GM21825 (cell line): ENCODE measurements around the gene RPS3A.
A peak's percentile ranks its signal among the peaks of the same experiment; 100 is the strongest.
"Not testable (repeated sequence)": the region's sequence is repeated elsewhere in the genome, so short reads cannot be mapped to it uniquely, and the experiment has no call there.

Experiments used
- ATAC-seq: cut with Tn5 transposase; IDR thresholded peaks from one replicate; pipeline ENCODE4 v1.9.1; 2021; ENCODE audit warnings: mild to moderate bottlenecking, moderate library complexity; ENCODE audit not compliant: unreplicated experiment

Gene RPS3A

DNA sequence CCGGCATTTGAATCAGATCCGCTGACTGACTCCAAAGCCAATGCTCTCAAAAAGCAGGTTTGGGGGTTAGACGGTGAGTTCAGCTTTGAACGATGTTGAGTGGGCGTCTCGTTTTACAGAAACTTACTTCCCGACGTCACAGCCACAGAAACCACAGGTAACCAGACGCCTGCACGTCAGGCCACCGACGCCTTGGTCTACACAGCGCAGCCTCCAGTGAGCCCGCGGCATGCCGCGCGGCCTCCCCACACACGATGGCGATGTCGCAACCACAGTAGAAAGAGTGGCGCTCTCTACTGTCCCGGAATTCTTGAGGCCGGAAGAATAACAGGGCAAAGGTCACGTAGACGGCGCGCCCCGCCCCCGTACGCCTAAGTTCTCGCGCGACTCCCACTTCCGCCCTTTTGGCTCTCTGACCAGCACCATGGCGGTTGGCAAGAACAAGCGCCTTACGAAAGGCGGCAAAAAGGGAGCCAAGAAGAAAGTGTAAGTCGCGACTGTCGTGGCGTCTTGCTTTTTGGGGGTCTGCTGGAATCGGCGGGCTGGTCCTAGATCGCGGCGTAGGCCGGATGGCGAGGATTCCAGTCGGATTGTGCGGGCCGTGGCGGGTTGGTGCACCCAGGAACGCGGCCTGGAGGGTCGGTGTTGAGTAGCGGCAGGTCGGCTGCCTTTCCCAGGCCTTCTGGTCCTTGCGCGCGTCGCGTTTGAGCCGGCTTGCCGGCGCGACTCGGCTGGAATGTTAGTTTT lies at the start of gene RPS3A:
Gene RPS3A, plus strand, starts transcription at position 400 of the 747 bp plus-strand sequence. Its CDS starts 25 bp downstream, at position 425.
- peak; percentile 94 for ATAC-seq

DNA sequence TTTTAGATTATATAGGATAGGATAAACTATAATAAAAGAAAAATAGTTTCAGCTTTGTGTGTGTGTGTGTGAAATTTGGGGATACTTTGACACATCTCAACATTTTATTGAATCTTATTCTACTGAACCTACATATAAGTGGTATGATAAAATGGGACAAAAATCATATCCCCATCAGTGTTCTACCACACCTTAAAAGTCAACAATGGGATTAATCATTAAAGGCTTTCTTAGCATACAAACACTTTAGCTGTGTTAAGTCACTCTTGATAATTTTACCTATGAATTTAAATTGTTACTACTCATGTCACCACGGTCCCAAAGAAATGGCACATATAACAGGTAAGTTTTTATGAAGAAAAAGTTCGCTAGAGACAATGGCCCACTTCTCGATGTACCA lies 46.6 kb upstream of the RPS3A start:
- ATAC-seq, result no peak

DNA sequence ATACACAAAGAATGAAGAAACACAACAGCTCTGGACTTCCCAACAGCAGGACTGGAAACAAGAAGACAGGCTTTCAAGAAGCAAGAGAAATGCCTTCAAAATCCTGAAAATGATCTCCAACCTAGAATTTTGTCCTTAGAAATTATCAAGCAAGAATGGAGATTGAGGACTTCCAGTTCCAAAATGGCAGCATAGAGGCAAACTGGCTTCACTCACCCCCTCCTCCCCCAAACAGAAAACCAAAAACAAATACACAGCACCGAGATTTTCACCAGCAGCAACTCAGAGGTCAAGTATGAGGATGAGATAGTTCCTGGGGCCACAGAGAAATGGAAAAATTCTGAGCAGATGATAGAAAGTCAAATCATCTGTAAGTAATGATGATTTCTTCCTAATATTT lies 43.9 kb upstream of the RPS3A start:
- ATAC-seq, result no peak

DNA sequence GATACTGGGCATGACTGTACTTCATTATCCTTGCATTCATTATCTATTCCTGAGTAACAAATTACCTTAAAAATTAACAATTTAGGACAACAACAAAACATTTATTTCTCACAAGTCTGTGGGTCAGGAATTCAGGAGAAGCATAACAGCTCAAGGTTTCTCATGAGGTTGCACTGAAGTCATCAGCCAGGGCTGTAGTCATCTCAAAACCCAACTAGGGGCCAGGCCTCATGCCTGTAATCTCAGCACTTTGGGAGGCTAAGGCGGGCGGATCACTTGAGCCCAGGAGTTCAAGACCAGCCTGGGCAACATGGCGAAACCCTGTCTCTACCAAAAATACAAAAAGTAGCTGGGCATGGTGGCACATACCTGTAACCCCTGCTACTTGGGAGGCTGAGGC lies 36.3 kb upstream of the RPS3A start:
- not testable (repeated sequence) for ATAC-seq

DNA sequence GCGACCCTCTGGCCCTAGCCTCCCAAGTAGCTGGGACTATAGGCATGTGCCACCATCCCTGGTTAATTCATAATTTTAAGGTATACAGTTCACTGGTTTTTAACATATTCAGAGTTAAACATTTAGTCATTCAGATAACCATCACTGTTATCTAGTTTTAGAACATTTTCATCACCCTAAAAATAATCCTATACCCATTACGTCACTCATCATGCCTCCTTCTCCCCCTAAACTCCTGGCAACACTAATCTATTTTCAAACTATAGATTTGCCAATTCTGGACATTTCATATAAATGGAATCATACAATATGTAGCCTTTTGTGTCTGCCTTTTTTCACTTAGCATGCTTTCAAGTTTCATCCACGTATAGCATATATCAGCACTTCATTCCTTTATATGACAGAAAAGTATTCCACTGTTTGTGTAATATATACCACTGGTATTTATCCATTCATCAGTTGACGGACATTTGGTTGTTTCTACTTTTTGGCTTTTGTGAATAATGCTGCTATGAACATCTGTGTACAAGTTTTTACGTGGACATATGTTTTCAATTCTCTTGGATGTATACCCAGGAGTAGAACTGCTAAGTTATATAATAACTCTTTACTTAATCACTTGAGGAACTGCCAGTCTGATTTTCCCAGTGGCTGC lies 32.0 kb upstream of the RPS3A start:
- no peak for ATAC-seq

DNA sequence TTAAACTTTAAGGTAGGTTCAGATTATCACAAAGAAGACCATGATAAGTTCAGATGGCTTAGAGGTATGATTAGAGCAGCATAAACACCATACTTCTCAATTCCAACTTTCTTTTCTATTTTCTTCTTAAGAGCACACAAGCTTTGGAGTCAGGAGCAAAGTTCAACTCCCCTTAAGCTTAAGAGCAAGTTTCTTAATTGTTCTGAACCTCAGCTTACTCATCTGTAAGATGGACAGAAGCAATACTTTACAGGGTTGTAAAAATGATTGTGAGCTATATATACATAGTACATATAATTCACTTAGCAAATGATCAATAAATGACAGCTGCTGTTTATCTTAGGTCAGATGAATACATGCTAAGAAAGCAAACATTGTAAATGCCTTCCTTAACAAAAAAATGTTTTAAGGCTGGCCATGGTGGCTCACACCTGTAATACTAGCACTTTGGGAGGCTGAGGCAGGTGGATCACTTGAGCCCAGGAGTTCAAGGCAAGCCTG lies 25.0 kb upstream of the RPS3A start:
- no peak for ATAC-seq

DNA sequence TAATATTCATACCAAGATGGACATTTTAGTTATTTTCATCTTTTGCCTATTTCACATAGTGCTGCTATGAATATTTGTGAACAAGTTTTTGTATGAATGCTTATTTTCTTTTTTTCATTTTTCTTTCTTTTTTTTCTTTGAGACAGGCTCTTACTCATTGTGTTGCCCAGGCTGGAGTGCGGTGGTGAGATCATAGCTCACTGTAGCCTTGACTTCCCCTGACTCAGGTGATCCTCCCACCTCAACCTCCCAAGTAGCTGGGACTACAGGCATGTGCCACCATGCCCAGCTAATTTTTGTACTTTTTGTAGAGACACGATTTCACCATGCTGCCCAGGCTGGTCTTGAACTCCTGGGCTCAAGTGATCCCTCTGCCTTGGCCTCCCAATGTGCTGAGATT lies 21.4 kb upstream of the RPS3A start:
- ATAC-seq, result not testable (repeated sequence)

DNA sequence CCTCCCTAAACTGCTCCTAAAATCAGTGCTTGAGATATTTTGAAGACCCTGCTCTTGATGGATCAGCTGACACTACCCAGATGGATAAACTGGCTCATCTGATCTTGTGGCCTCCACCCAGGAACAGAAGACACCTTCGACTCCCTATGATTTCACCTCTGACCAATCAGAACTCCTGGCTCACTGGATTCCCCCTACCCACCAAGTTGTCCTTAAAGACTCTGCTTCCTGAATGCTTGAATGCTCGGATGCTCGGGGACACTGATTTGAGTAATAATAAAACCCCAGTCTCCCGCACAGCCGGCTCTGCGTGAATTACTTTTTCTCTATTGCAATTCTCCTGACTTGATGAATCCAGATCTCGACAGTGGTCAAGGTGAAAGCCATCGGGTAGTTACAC lies 12.0 kb upstream of the RPS3A start:
- no peak for ATAC-seq

DNA sequence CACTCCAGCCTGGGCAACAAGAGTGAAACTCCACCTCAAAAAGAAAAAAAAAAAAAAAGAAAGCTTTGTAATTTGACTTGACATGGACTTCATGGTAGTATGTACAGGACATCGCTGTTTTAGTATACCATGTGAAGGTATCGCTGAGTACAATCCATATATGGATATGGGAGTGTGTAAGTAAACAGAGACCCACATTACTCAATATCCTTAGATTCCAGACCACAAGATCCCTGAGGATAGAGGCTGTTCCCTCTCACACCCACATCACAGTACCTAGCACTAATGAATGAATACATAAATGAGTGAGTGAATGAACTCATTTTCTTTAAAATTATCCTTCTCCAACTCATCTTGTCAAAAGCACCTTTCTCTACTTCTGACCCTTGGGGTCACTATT lies 8.4 kb upstream of the RPS3A start:
- no peak for ATAC-seq

DNA sequence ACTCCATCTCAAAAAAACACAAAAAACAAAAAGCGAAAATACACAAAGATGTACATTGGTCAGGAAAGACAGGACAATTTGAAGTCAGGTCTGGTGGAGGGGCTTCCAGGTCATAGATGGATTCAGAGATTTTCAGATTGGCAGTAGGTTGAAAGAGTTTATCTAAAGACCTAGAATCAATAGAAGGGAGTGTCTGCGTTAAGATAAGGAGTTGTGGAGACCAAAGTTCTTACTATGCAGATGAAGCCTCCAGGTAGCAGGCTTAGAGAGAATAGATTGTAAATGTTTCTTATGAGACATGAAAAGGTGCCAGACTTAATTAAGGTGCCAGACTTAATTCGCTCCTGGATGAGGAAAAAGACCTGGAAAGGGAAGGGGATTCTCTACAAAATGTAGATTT lies 6.9 kb upstream of the RPS3A start:
- no peak for ATAC-seq

DNA sequence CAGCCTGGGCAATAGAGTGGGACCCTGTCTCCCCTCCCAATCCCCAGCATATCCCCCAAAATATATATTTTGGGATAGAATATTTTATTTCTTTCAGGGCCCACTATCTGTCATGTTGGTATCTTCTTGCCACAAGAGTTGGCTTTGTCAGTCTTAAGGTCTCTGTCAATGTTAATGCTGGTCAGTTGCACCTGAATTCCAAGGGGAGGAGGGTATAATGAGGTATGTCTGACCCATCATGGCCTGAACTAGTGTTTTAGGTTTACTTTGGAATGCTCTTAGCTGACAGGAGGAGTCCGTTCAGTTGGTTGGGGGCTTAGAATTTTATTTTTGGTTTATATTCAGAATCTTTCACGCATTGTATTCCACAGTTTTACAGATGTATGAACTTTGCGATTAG lies 6.2 kb upstream of the RPS3A start:
- no peak for ATAC-seq

DNA sequence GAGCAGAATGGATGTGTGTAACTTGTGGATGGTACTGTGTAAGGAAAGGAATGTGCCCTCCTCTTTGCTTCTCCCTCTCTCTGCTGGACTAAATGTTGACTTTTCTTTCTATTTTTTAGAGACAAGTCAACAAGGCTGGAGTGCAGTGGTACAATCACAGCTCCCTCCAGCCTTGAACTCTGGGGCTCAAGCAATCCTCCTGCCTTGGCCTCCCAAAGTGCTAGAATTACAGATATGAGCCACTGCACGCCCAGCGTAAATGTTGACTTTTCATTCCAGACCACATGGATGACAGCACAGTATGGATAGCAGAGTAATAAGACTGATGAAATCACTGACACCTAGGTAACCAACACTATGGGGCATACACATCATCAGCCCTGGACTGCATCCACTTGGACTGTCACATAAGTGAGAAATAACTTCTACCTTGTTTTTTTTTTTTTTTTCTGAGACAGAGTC lies 5.1 kb upstream of the RPS3A start:
- ATAC-seq, result no peak

DNA sequence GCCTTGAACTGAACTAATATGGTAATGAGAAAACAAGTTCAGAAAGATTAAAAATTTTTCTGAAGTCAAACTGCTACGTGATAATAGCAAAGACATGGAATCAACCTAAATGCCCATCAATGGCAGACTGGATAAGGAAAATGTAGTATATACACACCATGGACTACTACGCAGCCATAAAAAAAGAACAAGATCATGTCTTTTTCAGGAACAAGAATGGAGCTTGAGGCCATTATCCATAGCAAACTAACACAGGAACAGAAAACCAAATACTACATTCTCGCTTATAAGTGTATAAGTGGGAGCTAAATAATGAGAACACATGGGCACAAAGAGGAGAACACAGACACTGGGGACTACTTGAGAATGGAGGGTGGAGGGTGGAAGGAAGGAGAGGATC lies 4.3 kb upstream of the RPS3A start:
- ATAC-seq, result no peak

DNA sequence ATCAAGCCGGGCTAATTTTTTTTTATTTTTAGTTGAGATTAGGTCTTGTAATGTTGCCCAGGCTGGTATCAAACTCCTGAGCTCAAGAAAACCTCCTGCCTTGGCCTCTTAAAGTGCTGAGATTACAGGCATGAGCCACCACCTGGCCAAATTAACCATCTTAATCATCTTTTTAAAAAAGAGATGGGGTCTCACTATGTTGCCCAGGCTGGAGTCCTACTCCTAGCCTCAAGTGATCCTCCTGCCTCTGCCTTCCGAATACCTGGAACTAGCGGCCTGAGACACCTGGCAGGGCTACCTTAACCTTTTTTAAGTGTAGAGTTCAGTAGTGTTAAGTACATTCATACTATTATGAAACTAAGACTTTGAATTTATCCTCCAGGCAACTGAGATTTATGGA lies 1.7 kb upstream of the RPS3A start:
- no peak for ATAC-seq

DNA sequence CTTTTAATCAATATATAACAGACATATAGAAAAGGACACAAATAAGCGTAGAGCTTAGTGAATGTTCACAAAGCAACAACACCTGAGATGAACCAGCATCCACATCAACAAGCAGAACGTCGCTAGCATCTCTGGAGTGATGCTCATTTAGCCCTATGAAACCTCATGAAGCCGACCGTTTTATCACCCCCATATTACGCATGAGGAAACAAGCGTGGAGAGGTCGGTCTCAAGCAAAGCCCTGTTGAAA lies 524 bp upstream of the RPS3A start:
- ATAC-seq, result no peak

DNA sequence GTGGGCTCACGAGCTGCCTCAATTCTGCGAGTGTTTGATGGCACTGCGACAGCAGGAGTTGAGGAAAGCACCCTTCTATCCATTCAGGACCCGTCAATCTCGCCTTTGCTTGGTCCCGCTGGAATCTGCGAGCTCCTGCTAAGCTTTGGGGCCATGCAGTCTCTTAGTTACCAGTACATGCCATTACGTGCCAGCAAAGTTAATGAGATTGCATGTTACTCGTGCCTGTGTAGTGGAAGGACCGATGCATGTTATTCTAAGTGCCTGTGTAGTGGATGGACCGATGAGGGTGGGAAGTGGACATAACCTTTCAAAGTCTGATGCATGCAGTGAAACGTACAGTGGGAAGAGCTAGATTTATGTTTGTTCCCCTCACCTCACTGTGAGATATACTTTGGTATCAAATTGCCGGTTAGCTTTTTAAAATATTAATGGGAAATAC lies 569 bp downstream of the RPS3A start:
- no peak for ATAC-seq

DNA sequence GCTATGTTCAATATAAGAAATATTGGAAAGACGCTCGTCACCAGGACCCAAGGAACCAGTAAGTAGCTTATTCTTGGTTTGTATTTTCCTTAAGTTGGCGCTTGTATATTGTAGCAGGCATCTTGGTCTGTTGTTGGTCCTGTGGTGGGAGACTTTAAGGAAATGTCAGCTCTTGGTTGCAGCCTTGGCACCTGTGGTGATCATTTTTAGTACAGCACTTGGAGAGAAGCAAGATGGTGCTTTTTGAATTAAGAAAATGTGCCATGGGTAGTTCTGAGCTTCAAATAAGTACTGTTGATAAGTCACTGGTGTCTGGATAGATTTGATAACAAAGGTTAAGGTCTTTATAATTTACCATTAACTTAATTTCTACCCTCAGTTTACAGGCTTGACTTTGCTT lies 1.1 kb downstream of the RPS3A start:
- ATAC-seq, result no peak

DNA sequence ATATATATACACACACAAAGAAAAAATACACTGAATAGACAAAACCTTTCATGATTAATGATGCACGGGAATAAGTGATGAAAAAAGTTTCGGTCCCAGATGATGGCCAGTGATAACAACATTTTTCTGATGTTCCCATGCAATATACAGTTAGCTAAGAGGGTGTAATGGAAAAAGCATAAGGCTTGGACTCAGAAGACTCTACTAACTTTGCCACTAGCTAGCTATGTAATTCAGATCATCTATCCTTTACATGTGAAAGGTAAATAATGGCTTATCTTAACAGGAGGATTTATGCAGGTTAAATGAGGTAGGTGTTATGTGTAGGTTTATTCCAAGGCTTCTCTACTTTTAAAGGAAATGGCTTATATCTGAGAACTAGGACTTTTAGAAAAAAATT lies 4.3 kb downstream of the RPS3A start:
- no peak for ATAC-seq

DNA sequence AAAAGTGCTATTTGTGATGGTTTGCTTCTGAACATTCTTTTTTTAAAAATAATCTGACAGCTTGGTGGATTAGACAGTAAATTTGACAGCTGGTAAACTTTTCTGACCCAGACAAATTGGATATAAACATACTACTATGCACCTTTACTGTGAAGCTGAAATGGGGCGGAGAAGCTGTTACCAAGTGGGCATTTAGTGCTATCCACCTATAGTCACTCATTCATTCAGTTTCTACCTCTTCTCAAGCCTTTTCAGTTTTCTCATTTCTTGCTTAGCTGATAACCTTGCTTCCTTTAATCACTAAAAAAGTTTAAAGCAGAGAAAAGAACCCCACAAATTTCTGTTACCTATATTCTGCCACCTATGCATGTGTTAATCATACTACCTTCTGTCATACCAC lies 5.2 kb downstream of the RPS3A start:
- ATAC-seq, result no peak

DNA sequence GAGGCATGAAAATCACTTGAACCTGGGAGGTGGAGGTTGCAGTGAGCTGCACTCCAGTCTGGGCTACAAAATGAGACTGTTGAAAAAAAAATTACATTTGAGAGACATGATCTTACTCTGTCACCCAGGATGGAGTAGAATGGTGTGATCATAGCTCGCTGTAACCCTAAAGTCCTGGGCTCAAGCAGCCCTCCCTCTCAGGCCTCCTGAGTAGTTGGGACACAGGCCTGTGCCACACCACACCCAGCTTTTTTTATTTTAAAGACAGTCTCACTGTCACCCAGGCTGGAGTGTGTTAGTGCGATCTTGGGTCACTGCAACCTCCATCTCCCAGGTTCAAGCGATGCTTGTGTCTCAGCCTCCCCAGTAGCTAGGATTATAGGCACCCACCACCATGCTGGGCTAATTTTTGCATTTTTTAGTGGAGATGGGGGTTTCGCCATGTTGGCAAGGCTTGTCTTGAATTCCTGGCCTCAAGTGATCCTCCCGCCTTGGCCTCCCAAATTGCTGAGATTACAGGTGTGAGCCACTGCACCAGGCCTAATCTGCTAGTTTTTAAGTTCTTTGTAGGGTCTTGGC lies 6.1 kb downstream of the RPS3A start:
- ATAC-seq, result no peak

DNA sequence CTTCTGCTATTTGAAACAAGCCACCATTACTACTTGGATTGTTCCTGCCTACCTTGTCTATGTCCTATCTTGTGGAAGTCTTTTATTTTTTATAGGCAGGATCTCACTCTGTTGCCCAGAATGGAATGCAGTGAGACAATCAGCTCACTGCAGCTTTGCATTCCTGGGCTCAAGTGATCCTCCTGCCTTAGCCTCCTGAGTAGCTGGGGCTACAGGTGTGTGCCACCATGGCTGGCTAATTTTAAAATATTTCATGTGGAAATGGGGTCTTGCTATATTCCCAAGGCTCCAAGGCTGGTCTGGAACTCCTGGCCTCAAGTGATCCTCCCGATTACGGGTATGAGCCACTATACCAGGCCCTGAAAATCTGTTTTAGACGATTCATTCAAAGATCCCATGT lies 7.6 kb downstream of the RPS3A start:
- ATAC-seq, result no peak

DNA sequence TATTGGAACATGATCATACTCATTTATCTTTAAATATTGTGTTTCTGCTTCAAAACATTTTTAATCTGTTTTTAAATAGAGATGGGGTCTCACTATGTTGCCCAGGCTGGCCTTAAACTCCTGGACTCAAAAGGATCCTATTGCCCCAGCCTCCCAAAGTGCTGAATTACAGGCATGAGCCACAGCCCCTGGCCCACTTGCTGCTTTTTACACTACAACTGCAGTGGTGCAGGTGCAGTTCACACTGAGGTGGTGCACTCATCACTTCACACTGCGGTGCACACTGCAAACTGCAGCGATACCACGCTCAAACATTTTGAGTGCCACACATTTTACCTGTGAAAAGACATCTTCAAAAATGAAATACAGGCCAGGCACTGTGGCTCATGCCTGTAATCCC lies 10.8 kb downstream of the RPS3A start:
- no peak for ATAC-seq
